A172 (cell line): ENCODE data around the gene TMEM132D. TPM values are rescaled to one million over a fixed set of nuclear protein-coding genes. Genes with fewer than 3 reads are reported as not detected.

Source experiments
- DNase-seq: peaks from one replicate; pipeline ENCODE4 v3.0.0-alpha.2; 2015; ENCODE audit warnings: low spot score
- total RNA-seq: library from RNA; depleted of rRNA; stranded (reverse); fragments of >200 nt; shearing (Covaris generic); gene quantifications from 2 replicates; pipeline ENCODE4 v1.2.3, GENCODE V29; 2014

TMEM132D gene
- total RNA-seq, 1 experiment from 2014 or later = not detected

DNA sequence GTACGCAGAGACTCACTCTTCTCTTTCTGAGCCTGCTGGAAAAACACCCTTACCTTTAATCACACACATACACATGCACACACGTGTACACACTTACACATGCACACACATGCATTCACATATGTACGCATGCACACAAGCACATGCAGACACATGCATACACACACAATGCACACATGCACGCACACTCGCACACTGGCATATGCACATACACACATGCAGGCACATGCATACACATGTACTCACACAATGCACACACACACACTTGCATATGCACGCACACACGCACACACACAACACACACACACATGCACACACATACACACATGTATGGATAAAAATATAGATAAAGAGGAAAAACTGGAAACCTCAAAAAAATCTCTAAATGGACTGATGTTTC lies 801.6 kb downstream of the TMEM132D start:
- DNase-seq = no peak

DNA sequence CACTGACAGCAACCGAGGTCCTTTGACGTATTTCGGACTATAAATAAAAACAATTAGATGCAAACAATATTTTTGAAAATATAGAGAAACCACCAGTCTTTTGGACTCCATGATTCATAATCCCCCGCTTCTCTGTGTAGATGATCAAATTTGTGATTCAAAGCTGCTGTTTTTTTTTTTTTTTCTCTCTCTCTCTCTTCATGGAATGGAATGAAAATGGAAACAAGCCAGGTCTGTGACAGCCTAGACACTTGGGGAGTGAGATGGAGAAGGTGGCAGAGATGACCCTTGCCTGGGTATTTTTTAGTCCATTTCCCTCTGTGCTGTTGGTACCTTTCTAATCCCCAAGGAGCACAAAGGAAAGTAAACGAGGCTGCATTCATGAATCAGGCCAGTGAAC lies 802.0 kb downstream of the TMEM132D start:
- no peak for DNase-seq

DNA sequence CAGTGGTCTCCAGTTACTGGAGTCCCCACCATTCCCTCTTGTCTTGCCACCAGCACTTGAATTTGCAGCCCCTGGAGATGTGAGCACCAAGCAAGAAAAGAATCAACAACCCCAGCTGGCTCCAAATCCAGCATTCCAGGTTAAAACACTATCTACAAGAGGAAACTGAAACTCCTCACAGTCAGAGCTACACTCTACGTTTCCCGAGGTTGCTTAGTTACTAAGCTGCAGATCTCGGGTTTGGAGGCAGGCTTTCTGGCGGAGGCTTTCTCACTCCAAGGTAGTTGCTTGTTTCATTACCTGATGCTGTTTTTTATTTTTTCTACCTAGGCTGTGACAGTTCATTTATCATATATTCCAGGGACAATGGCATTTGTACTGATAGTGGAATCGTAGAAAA lies 802.4 kb downstream of the TMEM132D start:
- no peak for DNase-seq

DNA sequence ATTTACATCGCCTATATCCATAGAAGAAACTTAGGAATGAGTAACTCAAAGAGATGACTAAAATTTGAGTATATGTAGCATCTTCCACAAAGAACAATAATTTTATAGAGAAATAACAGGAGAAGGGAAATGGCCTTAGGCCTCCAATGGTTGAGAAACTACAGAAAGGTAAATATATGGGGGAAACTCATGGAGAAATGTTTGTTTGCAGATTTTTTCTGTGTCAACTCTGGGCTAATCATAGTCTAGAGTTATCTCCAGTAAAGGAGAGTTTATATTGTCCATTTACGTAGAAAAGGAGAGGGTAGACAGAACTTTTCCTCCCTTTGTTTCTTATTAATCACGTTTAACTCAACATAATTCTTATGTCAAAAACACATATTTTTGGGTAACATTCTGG lies 806.4 kb downstream of the TMEM132D start:
- DNase-seq = no peak

DNA sequence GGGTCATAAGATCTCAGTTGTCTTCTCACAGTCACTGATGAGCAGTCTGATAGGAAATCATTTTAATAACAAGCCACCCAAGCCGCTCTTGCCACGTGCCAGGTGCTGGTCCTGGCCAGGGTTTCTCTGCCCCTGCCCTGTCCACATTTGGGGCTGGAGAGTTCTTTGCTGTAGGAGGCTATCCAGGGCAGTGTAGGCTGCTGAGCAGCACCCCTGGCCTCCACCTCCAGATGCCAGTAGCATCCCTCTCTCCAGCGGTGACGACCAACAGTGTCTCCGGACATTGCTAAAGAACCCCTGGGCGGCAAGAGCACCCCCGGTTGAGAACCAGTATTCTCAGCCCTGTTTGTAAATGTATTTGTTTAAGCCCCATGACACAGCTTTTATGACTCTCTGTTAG lies 806.9 kb downstream of the TMEM132D start:
- DNase-seq = no peak

DNA sequence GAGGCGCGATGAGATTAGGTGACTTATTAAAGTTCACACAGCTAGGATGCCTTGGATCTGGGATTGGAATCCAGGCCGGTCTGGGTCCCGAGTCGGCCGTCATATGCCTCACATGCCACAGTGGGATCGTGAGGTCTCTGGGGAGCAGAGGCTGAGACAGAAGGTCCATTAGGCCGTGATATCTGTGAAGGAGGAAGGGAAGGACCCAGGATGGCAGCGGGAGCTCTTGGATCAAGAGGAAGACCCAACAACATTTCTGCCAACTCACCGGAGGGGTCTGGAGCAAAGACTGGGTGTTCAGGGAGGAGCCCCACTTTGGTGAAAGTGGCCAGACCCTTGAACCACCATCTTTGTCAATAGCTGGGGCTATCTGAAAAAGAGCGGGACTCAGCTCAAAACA lies 807.6 kb downstream of the TMEM132D start:
- DNase-seq = no peak

DNA sequence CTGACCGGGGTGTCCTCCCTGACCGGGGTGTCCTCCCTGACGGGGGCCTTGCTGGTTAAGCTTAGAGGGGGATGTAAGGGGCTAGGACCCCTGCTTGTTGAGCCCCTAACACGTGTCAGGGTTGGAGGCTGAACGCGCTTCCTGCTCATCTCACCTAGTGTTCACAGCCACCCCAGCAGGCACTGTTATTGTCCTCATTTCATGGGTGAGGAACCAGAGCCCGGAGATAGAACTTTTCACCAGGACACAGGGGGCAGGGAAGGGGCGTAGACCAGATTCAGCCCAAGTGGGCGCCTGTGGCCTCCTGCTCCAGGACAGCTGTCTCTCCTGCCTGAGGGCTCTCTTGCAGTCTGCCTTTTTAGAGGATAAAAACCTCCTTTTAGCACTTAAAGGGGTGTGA lies 814.2 kb downstream of the TMEM132D start:
- no peak for DNase-seq

DNA sequence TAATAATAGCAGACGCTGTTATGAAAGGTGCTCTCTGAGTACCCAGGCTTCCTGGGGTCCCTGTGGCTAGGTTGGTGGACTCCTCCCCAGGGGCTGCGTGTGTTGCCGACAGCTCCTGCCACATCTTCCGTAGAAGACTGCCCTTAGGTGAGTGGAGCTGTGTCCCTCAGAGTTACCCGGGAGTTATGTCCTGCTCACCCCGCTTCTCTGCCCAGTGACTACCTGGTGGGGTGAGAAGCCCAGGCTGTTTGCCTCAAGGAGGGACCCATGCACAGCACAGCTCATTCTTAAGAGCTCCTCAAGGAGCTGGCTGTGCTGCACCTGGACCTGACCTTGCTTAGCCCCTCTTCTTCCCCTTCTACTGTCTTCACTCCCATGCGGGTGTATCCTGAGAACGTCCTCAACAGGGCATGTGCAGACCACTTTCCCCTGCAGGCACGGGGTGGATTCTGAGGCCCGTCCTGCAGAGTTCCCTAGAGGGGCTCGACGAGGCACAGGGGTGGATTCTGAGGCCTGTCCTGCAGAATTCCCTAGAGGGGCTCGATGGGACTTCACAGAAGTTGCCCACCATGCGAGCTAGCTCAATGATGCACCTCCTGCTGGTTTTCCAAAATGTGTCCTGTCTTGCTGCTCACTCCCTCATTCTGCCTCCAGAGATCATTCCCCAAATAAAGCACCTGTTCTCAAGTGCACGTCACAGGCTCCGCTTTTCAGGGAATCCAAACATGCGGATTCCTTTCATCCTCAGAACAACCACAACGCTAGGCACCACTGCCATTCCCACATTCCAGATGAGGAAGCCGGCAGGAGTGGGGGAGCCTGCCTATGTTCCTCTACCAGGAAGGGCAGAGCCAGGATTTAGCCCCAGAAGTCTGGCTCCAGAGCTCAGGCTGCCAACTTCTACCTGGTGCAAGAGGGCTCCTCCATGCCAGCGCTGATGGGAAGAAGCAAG lies 818.7 kb downstream of the TMEM132D start:
- no peak for DNase-seq

DNA sequence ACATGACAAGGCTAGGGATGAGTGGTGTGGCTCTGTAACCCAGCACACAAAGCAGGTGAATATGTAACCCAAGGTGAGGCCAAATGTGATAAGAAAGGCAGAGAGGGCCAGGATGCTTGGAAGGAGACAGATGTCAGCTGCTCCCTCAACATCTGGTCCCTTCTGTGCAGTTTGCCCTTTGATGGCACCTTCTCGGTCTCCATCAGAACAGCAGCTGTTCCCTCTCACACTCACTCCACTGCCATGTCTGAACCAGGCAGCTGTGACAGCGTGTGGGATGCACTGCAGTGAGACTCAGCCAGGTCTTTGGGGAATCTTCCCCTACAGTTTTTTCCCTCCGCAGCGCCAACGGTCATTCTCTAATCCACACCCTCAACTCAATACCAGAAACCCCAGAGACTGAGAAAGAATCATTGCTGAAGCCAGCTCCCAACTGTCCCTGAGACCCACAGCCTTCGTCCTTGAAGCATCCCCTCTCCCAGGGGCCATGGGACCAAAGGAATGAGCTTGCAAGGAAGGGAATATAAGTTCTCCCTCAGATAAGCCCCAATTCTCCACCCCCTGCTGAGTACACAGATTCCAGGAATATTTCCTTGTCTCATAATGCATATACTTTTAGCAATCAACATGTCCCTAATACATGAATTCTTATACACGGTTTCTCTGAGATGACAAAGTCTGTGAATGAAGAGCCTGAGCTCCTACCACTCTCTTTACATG lies 820.5 kb downstream of the TMEM132D start:
- DNase-seq = no peak

DNA sequence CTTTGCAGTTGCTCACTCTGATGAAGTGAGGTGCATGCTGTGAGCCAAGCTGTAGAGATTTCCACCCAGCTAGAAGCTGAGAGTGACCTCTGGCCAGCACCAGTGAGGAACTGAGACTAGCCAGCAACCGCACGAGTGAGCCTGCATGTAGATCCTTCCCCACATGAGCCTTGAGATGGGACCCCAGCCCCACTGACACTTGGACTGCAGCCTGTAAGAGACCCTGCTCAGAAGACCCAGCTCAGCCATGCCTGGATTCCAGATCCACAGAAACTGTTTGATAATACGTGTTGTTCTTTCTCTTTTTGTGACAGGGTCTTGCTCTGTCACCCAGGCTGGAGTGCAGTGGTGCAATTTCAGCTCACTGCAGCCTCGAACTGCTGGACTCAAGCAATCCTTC lies 821.4 kb downstream of the TMEM132D start:
- DNase-seq = no peak

DNA sequence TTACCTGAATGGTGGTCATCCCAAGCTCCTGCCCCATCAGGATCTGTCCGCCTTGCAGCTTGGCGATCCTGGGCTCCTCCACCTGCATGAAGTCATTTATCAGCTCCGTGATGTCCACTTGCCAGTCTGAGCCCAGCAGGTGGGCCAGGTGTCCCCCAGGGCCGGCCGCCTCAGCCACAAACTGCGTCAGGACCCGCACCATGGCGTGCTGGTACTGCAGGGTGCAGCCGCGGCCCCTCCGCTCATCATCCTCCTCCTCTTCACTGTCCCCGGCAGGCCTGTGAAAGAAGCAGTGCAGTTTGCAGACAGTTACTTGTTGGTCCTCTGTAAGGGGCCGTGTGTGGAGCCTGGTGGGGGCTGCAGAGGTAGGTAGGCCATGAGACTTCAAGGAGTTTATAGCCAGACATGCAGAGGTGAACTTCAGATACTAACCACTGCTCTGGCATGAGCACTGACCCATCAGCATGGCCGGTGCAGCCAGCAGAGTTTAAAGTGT lies 822.0 kb downstream of the TMEM132D start:
- DNase-seq = no peak

DNA sequence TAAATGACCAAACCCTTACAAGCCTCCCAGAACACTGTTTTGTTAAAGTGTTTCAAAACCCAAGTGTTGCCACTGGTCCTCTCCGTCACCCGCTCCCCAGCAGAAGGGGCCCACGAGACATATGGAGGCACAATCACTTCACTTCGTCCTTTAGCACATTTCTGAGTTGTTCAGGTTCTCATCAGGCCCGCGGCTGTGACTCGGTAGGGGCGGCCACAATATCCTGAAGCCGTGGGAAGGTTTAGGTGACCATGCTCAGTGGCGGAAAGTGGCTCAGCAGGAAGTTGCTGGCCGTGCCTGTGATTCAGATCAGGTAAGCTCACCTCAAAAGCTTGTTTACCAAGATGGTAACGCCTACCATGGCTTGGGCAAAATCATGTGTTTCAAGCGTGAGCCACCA lies 823.0 kb downstream of the TMEM132D start:
- DNase-seq = no peak

DNA sequence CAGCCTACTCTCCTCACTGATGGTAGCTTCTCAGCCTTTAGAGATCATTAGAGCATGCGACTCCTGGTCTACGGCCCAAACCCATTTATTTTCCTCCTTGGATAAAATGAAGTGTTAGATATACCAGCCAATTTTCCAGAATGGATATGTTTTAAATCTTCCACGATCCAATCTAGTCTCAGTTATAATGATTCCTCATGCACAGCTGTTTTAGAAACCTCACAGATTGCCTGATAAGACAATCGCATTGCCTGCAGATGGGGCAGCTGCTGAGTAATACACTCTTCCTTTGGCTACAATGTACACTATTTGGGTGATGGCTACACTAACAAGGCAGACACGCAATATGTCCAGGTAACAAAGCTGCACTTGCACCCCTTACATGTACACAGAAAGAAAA lies 823.4 kb downstream of the TMEM132D start:
- DNase-seq = no peak

DNA sequence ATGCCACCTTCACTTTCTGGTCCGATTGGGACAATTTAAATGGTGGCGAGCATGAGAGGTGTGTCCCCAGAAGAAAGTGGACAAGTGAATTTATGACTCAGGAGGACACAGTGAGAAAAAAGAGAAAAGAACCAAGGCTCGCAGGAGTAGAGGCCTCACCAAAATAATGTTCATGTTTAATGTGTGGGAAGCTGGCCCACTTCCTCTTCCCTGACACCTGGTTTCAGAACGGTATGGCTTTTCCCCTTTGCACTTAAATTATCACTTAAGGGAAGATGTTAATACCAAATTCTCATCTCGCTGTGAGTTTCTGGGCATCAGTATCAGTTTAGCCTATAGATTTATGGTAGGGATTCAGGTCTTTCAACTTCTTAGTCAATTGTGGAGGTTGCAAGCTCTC lies 824.1 kb downstream of the TMEM132D start:
- no peak for DNase-seq

DNA sequence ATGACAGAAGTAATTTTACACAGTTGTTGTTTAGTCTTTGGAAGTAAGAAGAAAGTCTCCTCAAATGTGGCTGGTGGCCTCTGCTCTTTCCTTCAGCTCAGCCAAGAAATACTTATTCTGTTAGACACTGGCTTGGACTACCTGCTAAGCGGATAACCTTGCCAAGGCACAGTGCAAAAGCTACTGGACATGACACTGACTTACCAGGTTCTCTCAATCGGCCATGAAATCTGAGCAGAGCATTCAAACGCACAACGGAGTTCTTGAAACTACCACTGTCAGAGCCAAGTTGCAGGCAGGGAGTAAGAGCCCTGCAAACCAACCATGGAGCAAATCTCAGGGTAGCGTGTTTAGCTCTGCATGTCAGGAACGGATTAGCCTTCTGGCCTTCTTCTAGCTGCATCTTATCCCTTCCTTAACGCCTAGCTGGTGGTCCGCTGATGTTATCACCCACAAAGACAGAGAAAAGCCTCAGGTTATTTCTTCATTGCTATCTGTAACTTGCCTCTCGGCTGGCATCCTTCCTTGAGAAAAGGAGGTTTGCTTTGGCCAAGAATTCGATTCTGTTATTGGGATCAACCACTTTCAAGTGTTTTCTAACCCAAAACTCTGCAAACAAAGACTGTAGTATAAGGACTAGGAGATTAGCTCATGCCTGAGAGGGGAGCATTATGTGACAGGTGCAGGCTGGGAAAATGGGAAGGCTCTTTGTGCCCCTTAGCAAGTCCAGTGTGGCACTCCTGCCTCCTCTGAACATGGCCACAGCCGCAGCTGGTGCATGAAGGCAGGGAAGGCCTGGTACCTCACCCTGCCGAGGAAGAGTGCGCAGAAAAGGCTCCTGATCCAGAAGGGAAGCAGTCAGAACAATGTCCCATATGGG lies 827.1 kb downstream of the TMEM132D start:
- no peak for DNase-seq

DNA sequence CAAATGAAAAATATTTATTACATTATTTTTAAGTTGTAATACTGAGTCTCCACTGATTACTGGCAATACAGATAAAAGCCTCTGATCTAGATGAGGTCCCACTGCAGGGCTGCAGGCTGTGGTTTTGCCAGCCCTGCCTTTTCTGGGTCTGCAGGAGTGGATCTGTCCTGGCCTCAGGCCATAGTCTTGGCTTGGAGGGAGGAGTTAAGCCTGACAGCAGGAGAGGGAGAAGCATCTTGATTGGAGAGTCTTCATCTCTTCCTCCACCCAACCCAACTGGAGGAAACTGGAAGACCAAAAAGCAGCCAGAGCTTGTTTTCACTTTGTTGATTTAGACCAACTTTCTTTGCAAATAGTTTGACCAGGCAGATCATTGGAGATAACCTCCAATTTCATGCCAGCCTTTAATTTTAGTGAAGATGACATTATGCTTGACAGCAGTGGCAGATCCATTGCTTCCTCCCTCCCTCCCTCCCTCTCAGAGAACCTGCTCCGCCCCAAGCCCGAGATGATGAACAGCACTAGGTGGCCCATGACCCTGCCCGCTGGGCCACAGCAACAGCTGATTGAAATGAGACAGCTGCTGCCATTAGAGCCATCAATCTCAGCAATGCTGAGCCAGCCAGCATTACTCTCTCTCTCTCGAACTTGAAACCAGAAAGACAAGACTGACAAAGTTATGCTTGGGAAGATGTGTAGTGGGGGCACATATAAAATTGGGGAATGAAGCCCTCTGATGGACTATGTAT lies 828.2 kb downstream of the TMEM132D start:
- no peak for DNase-seq

DNA sequence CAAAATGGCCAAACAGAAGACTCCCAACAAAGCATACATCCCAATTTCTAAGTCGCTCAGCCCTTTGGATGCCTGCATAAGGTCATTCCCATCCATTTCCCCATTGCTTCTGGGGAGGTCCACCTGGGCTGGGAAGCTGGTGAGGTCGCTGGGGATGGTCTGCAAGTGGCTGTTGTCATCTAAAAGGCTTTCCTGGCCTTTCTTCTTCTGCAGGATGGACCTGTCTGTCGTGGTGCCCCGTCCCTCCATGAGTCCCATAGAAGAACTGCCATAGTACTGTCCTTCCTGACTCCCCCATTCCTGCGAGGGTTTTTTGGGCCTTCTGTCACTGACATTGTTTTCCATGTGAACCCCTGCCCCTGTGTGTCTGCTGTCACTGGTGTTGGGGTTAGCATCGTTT lies 829.4 kb downstream of the TMEM132D start:
- DNase-seq = no peak

DNA sequence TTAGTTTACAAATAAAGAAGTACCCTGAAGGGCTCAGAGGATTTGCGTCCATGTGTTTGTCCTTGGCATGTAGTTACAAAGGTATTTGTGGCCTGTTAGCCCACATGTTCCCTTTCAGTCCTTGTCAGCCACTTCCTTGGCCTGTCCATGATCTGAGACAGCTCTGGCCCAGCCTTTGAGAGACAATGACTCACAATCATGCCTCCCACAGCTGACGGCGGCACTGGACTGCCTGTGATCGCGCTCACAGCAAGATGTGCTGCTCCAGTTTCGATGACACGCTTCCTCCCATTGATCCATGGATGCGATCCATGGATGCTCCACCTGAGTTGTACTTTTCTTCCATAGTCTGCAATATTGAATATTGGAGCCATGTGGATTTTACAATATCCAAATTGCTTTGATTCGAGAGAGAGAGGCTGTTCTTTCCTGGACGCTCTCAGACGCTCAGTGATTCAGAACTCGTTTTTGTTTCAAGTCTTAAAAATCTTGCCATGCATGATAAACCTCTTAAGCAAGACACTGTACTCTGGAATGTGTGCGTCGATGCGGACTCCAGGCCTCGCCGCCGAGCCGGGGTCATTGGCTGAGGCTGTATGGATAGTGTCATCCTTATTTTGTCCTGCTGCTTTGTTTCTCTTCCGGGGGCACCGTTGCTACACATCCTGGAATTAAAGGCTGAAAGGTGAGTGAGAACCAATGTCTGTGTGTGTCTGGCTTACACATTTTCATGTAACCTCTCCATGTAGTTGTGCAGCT lies 830.5 kb downstream of the TMEM132D start:
- no peak for DNase-seq

DNA sequence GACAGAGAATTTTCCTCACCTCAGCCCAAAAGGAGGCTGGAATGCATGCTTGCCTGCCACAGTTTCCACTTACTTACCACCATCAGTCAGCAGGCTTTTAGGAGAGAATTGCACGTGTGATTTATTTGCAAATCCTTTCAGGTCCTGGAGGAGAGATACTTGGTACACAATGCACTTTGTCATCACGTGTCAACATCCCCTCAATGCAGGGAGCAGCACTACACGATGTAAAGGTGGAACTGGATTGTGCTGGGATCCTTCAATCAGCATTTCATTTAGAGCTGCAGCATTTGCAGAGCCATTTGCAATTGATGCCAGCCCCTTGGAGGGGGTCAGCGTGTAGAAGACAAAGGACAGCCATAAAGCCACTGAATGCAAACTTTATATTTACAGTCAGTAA lies 832.5 kb downstream of the TMEM132D start:
- no peak for DNase-seq

DNA sequence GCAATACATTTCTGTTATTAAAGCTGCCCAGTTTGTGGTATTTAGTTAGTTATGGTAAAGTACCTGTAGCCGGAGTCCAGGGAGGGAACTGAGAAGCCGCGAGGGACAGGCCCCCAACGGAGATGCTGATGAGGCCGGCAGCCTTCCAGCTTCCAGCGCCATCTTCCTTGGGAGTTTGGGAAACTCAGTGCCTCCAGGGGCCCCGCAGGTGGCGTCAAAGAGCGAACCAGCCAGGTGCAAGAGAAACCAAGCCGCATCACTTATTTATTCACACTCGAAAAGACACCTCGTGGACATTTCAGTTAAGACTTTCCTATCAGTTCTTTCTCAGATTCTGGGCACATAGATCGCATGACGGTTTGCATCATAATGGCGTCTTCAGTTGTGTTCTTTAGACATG lies 833.9 kb downstream of the TMEM132D start:
- no peak for DNase-seq
